ENCODE measurements around the gene DHCR7.

DHCR7 gene

DNA sequence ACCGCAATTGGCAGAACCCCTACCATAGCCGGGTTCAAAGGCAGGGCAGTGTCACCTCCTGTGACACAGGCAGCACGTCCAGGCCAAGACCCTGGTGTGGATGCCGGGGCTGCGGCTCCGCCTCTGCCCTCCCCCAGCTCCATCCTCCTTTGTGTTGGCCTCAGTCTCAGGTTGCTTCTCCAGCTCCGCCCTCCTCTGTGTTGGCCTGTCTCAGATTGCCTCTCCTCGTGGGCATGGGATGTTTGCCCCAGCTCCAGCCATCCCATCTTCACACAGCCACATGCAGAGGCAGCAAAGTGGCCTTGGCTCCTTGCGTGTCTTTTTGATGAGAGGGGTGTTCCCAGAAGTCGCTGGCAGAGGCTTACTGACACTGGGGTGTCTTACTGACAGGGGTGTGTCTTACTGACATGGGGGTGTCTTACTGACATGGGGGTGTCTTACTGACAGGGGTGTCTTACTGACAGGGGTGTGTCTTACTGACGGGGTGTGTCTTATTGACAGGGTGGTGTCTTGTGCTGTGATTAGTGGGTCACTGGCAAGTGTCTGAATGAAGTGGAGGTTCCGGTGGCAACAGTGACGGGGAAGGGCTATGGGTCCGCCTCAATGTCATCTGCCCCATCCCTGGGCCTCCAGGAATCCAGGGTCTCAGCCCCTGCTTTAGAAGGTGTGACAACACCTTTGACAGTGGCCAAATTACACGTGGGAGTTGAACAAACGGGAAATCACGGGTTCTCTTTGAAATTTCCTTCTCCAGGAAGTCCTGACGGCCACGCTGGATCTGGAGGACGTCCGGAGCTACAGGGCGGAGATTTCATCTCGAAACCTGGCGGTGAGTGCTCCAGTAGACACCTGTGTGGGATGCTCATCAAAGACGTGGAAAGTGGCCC is 29.7 kb upstream of the DHCR7 start:
- no peak for DNase-seq

DNA sequence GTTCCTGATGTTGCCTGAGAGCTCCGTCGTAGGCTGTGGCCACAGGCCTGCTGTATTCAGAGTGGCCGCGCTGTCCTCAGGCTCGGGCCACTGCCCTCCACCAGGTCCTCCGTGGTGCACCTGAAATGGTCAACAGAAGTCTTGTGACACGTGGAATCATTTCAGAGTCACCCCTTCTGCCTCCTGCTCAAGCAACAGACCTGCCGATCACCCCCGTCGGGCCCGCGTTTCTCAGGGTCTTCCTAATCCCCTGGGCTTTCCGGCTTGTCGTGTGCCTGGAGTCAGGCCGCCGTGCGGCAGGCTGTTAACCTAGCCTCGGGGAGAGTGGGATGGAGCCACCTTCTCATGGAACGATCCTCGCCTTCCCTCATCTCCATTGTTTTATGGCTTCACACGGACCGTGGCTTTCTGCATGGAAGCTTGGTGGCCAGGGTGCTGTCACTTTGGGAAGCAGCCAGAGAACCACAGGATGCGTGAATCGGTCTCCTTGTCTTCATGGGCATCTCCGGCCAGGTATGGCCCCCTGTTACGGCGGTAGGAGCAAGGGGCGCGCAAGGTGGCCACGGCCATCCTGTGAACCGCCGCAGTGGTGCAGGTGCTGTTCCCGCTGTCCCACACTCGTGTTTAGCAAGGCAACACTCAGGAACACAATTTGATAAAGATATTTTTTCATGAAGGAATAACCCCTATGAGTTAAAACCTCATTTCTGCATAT is 28.9 kb upstream of the DHCR7 start:
- DNase-seq, result no peak

DNA sequence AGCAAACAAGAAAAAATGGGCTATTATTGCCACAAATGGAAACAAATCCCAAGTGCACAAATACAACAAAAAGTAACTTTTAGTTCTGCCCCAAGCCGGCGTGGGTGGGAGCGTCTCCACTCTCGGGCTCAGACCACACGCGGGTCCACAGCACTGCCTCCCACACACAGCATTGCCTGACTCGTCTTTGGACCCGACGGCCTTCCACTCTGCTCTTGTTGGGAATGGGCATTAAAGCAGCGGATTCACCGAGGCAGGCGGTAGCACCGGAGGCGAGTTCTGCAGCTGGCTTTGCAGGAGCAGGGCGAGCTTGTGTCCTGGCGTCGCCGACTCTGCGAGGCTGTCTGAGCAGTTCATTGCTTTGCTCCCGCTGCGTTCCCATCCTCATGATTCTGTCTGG is 27.8 kb upstream of the DHCR7 start:
- no peak for DNase-seq

DNA sequence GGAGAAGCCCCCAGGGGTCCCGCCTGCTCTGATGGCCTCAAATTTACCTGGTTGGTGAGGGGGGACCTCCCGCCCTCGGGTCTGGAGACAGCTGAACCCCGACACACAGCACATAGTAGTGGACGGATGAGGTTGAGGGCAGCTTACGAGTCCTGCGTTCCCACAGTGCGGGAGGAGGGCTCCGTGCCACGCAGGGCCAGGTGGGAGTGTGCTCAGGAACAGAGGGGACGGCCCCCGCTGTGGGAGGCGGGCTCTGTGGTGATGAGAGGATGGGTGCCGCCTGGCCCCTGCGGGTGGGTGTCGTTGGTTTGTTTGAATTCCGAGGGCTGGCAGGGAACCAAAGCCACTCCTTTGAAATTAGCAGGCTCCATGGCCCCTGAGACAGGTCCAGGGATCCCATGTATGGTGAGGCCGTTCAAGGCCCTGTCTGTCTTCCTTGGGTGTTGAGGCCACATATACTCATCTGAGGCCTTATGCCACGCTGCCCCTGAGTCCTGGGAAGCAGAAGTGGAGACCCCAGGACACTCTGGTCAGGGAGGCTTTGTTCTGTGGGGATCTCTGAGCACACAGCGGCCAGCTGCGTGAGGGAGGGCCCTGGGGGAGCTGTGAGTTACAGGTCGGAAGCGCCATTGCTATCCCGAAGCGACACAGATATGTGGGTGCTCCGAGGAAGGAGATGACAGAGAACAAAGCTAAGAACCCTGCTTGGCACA is 26.7 kb upstream of the DHCR7 start:
- no peak for DNase-seq

DNA sequence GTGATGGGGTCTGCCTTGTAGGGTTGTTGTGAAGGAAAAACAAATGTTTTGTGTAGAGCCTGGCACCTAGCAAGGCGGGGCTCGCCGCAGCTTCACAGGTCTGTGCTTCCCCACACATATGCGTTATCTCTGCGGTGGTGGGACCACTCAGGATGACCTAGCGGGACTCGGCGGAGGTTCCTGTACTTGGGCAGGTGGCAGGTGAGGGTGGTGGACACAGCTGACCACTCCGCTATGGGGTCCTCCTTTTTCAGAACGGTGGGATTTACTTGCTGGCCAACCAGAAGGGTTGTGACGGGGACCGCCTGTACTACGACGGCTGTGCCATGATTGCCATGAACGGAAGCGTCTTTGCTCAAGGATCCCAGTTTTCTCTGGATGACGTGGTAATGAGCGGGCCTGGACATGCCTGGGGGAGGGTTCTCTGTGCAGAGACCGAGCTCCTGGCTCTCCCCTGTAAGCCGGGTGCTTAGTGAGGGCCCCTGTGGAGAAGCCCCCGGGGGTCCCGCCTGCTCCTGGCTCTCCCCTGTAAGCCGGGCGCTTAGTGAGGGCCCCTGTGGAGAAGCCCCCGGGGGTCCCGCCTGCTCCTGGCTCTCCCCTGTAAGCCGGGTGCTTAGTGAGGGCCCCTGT is 26.1 kb upstream of the DHCR7 start:
- no peak for DNase-seq

DNA sequence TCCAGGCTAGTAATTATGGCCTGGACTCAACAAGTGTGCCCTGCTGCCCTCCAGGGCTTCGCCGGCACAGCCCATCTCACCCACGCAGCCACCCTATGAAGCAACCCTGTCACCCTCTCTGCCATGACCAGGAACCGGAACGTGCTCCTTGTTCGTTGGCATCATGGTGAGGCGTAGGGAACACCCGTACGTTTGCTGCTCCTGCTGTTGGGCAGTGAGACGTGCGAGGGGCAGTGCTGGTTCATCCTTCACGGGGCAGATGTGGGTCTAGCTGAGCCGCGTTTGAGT is 25.5 kb upstream of the DHCR7 start:
- no peak for DNase-seq

DNA sequence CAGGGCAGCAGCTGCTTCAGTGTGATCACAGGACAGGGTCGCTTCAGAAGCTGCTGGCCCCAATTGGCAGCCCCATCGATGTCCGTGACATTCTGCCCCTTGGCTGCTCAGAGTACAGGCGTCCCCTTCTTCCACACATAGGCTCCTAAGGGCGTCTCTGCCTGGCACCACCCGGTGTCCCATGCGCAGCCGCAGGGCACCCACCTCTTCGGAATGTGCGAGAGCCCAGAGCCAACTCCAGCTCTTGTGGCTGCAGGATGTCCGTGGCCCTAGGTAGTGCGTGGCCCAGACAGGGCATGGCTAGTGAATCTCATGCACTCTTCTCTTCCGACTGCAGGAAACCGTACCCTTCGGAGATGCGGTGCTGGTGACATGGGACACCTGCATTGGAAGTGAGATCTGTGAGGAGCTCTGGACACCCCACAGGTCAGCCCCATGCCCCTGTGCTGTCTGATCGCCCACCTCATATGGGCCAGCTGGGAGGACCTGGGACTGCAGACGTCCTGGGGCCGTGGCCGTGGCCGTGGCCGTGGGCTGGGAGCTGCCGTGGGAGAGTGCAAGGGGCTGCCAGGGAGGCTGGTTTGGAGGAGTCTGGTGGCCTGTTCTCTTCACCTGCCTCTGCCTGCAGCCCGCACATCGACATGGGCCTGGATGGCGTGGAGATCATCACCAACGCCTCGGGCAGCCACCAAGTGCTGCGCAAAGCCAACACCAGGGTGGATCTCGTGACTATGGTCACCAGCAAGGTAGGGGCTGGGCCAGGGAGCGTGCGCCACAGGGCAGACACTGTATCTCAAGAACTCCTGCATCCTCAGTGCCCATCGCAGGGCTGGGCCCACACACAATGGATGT is 25.0 kb upstream of the DHCR7 start:
- DNase-seq, result no peak

DNA sequence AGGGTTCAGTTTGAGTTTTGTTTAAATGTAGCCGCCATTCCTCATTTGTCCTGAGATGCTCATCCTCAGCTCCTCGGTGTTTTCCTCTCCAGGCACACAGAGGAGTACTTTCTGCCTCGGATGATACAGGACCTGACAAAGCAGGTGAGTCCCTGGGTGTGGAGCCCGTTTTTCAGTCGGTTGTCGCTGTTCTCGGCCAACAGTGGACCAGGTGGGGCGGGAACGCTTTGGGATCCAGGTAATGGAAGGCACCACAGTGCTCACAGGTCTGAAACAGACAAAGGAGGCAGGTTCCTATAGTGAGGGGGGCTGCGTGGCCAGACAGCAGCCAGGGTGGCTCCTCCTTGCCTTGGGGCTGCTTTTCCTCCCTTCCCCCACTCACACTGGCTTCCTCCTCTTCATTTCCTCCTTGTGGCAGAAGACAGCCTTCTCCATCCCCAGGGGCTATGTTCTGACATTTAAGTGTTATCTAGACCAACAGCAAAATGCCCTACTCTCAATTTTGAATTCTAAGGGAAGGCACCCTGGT is 24.2 kb upstream of the DHCR7 start:
- no peak for DNase-seq

DNA sequence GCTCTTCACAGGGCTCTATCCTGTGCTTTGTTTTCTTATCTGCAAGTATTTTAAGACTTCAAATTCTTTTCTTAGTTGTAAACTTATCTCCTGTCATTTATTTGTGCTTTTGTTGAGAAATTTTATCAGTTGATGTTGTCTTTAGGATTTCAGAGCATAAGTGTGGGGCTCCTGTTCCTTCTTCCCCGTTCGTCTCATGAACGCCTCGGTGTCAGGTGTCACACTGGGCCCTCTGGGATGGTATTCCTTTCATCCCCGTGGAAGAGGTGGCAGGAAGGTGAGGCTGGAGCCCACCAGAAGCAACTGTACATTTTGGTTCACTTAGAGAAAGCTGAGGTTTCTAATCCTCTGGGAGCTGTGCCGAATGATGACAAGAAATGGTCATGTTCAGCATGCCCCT is 22.8 kb upstream of the DHCR7 start:
- DNase-seq, result no peak

DNA sequence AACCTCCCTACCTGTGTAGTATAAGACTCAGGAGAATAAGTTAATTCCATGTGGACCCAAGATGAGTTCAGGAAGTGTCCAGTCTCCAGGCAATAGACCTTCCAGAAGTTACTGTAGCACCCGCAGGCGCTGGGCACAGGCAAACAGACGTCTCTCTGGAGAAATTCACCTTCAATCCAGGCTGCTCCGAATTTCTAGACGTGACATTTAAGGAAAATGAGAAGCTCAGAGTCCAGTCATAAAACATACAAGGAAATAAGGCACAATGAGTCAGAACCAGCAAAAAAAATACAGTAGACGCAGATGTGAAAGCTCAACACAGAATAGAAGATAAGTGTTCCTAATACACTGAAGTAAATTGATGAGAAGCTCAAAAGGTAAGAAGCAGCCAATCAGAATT is 19.0 kb upstream of the DHCR7 start:
- no peak for DNase-seq

DNA sequence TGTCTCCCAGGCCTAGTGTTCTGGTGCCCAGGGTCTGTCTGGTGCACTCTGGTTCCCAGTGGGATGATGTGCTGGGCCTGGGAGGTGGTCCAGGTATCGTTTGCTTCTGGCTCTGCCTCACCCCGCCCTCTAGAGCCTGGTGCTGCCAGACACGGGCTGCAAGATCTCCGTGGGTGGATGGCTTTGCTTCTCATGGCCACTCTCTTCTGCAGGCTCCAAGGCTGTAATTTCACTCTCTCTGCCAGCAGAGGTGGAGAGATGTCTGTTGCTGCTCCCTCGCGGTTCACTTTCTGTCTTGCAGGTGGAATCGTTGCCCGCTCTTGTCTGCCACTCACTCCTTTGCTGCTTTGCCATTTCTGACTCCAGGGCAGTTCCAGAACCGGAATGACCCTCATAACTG is 18.2 kb upstream of the DHCR7 start:
- no peak for DNase-seq

DNA sequence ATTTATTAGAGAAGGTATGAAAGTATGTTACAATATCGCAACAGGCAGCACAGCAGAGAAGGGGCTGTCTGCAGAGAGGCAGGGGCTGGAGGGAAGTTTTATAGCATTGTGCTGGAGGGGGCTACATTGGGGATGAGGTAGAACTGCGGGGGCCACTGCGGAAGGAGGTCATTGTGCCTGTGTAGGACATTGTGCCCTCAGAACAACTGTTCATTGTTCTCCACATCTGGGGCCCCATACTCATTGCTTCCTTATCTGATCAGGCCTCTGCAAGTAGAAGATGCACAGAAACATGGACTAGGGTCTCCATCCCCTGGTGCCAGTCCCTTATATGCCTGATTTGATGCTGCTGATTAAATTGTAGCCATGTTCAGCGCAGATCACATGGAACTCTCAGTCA is 16.9 kb upstream of the DHCR7 start:
- no peak for DNase-seq

DNA sequence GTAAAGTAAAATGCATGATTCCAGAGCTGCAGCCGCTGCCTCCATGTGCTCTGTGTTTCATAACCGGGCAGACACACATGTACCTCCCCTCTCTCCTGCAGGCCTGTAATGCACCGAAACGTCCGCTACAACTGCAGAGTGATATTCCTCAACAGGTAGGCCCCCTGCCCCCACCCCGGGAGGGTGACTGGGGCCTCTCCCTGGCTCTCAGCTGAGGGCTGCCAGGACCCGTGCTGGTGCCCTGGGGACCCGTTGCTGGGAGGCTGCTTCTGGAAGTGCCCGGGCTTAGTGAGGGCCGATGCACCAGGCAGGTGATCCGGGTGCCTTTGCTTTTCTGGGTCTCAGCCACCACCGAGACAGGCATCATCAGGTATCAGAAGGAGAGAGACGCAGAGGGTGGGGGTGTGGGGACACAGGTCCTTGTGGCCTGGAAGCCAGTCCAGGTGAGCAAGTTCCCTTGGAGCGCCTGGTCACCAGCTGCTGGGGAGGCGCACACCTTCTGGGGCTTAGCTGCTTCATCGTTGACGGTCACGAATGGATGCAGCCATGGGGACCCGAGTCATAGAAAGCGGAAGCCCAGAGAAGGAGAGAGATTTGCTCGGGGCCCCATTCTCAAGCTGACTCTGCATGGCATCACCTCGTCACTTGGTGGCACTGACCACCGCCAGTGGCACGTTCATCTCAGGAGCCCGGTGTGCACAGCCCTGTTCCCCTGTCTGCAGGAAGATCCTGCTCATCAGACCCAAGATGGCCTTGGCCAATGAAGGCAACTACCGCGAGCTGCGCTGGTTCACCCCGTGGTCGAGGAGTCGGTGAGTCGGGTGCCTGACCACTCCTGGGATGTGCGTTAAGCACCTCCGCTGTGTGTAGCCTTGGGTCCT is 15.4 kb upstream of the DHCR7 start:
- no peak for DNase-seq

DNA sequence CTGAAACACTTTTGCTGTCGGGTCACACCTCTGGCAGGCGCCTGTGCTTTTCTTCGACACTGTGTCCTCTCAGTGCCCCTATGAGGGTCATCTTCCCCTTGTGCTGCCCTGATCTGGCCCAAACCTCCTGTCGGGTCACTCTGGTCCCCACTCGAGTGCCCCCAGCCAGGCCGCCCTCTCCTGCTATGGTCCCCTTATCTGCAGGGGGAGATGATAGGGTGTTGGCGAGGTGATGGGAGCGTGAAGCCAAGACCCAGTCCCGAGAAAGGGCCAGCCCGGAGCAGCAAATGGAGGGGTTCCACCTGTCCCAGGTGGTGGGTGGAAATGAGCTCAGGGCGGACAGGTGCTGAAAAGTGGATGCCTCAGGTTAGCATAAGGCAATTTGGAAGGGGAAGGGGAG is 14.5 kb upstream of the DHCR7 start:
- DNase-seq, result no peak

DNA sequence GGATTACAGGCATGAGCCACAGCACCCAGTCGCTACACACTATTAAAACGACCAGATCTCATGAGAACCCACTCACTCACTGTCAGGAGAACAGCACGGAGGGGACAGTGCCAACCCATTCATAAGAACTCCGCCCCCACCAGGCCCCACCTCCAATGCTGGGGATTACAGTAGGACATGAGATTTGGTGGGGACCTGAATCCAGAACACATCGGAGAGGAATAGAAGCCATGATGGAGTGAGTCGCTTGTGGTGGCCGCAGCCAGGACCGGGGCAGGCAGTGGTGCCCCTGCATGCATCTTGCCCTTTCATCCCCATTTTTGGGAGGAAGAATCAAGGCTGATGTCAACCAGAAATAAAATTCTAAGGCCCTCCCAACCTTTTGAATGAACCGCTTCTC is 13.5 kb upstream of the DHCR7 start:
- no peak for DNase-seq

DNA sequence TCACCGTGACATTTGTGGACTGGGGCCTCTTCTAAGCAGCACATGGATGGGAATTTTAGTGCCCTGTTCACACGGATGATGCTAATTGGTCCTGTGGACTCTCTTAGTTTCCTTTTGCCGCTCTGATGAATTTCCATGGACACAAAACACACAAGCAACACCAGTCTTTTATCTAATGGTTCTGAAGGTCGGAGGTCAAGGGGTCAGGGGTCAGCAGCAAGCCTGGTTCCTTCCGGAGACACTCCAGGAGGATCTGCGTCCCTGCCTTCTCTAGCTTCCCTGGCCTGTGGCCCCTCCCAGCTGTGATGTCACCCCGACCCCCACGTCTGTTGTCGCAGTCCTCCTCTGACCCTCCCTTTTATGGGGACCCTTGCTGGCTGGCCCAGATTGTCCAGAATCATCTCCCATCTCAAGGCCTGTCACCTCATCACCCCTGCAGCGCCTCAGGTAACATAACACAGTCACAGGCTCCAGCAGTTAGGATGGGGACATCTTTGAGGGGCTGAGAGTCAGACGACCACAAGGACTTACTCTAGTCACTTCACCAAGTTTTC is 11.7 kb upstream of the DHCR7 start:
- DNase-seq, result no peak

DNA sequence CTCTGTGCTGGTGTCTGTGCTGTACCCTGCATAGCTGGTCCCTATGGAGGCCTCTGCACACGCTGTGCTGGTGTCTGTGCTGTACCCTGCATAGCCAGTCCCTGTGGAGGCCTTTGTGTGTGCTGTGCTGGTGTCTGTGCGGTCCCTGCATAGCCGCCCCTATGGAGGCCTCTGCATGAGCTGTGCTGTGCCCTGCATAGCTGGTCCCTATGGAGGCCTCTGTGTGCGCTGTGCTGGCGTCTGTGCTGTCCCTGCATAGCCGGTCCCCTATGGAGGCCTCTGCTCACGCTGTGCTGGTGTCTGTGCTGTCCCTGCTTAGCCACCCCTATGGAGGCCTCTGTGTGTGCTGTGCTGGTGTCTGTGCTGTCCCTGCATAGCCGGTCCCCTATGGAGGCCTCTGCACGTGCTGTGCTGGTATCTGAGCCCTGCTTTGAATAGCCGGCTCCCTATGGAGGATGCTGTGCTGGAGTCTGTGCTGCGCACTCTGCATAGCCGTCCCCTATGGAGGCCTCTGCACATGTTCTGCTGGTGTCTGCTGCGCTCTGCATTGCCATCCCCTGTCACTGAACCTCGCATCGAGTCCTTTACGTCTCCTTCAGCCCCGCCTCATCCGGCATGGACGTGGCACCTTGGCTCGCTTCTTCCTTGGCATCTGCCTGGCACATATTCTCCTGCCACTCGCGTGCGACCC is 11.0 kb upstream of the DHCR7 start:
- no peak for DNase-seq

DNA sequence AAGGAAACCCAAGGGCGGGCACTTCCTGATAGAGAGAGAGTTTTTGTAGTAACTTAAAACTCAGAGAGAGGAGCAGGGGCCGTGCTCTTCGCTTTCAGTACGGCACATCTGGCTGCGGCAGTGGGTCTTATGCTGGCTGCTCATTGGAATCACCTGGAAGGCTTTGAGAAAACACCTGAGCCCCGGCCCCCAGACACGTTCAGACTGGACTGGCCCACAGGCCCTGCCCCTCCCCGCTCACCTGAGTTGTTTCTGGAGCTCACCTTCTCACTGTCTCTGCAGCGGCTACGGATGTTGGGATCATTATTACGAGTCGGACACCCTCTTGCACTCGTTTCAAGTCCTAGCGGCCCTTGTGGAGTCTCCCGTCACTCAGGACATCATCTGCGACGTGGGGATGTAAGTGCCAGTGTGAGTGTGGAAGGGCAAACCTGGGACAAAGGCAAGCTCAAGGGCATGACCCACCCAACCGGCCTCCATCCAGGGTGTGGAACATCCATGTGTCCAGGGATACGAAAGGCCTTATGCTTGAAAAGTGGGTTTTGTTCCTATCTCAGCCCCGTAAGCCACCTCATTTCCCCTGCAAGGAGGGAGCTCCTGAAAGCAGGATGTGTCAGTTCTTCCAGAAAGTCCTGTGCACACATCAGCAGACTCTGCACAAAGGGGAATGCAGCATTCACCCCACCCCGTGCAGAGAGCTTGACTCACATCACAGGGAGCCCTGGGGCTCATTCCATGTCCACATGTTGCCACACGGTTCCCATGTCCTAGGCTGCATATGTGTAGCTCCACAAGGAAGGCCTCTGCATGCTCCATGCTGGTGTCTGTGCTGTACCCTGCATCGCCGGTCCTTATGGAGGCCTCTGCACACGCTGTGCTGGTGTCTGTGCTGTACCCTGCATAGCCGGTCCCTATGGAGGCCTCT is 10.2 kb upstream of the DHCR7 start:
- DNase-seq, result no peak

DNA sequence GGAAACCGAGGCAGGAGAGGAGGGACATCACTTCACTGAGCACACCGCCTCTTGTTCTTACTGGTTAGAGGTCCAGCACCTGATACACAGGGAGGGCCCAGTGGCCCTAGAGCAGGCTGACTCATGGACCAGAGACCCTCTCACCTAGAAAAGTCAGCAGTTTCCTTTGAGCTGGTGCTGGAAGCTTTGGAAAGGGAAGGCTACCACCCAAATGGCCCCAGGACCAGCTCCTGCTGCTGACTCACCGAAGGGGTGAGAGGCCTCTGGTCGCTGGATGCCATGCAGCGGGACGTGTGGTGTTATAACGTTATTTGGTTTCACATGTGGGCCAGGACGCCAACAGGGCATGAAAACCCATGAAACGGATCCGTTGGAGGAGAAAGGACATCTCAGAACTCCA is 8.6 kb upstream of the DHCR7 start:
- DNase-seq, result no peak
